Epithelial cell of proximal tubule (primary cell): Measurements from ENCODE around the gene CELF4. TPM values are rescaled to one million over a fixed set of nuclear protein-coding genes. Genes with fewer than 3 reads are reported as not detected.
A peak's percentile ranks its signal among the peaks of the same experiment; 100 is the strongest.

ENCODE experiments used
- DNase-seq: peaks from one replicate; pipeline ENCODE4 v3.0.0-alpha.2; 2011; ENCODE audit warnings: low read depth
- H3K4me3 ChIP-seq: 2 replicates; pipeline ENCODE4 v1.5.1; 2011; ENCODE audit warnings: low read depth, mild to moderate bottlenecking, low read length
- total RNA-seq: library from RNA; depleted of rRNA; stranded (reverse); fragments of >200 nt; gene quantifications from 2 replicates; pipeline ENCODE4 v1.2.3, GENCODE V29; 2015
- TF ChIP-seq, protein P1 (sequence below): conservative IDR thresholded peaks from 2 replicates; pipeline ENCODE4 v1.5.1; 2012; ENCODE audit warnings: low read depth, mild to moderate bottlenecking, low read length

CELF4 gene
- total RNA-seq, 1 donor from 2014 or later: not detected

DNA sequence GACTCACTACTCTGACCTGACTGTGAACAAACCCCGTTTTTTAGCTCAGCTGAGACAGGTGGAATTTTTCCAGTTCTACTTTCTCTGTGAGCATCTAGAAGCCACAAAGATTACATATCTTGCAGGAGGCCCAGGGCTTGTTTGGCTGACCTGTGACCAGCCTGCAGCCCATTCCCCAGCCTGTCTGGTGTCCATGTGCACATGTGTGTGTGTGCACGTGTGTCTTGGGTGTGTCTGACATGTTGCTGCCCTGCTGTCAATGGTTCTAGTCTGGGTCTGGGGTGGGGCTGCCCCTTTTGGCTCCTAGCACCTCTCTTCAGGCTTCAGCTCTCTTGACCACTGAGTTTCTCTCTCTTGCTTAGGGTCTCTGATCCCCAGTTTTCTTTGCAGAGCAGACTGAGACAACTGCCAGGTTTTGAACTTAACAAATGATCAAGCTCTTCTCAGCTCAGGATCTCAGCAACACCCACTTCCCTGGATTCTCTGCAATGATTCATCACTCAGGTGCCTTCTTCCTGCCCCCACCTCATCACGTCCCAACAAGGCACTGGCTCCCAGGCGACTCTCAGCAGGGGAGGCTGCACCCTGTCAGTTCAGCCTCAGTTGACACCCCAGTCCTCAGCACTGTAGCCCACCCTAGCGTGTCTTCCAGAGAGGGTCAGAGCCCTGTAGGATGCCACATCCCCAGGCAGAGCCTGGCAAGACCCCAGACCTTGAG, 130.3 kb downstream of the CELF4 start:
- peak; percentile 29 for DNase-seq
- TF ChIP-seq, protein P1, sequence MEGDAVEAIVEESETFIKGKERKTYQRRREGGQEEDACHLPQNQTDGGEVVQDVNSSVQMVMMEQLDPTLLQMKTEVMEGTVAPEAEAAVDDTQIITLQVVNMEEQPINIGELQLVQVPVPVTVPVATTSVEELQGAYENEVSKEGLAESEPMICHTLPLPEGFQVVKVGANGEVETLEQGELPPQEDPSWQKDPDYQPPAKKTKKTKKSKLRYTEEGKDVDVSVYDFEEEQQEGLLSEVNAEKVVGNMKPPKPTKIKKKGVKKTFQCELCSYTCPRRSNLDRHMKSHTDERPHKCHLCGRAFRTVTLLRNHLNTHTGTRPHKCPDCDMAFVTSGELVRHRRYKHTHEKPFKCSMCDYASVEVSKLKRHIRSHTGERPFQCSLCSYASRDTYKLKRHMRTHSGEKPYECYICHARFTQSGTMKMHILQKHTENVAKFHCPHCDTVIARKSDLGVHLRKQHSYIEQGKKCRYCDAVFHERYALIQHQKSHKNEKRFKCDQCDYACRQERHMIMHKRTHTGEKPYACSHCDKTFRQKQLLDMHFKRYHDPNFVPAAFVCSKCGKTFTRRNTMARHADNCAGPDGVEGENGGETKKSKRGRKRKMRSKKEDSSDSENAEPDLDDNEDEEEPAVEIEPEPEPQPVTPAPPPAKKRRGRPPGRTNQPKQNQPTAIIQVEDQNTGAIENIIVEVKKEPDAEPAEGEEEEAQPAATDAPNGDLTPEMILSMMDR: no peak
- no peak overlapping the region for H3K4me3 ChIP-seq

DNA sequence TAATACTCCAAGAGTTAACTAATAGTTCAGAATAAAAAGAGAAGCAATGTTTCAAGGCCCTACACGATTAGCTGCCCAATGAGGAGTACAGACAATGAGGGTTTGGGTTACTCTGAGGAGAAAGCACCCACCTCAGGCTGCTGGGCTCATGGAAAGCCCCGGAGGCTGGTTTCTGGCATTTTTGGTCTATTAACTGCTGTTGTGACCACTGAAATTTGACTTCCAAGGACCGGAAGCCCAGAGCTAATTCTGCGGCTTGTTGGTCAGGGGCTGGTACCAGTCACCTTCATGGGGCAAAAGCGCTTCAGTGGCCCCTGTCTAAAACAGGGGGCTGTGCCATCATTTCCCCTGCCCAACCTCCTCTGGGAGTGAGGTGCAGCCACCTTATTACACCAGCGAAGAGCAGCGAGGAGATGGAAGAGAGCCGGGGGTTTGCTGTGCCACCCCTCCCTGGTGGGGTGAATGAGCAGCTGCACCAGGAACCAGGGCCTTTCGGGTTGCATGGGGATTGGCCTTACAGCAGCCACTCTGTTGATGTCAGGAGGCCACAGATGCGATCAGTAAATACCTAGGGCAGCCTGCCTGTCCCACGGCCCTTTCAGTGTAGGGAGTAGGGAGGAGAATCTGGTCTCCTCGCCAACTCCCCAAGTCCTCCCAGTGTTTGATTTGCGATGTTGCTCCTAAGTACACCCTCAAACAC, 131.3 kb downstream of the CELF4 start:
- TF ChIP-seq, protein P1: no peak
- H3K4me3 ChIP-seq: no peak overlapping the region
- DNase-seq: no peak

DNA sequence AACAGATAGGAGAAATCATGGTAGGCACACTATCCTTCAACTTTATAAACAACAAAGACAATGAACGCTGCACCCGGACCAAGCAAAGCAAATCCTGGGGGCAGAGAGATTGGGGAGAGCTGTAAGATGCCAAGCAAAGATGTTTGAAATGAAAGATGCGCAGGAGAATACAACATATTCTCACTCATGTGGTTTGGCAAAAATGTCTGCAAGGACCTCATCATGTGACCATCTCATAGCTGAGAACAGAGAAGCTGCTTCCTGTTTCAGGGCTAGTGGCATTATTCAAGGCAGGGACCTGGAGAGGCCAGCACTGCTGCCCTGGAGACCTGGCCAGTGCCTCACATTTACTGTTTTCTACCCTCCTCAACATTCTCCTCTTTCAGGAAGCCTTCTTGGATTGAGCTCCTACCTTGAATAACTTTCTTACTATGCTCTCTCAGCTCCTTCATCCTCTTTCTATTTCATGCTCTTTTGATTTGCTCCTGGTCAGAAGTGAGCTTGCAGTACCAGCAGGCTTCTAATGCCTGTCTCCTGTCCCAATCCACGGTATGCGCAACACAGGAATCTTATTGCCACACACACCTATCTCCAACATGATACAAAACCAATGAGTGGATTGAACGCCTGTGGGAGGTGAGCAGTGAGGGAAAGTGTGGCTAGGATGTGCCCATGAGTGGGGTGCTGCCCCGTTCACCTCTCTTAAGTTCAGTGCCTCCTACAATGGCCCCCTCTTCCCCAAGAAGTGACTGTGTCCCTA, 133.0 kb downstream of the CELF4 start:
- DNase-seq: no peak
- H3K4me3 ChIP-seq: no peak overlapping the region
- TF ChIP-seq, protein P1: no peak

DNA sequence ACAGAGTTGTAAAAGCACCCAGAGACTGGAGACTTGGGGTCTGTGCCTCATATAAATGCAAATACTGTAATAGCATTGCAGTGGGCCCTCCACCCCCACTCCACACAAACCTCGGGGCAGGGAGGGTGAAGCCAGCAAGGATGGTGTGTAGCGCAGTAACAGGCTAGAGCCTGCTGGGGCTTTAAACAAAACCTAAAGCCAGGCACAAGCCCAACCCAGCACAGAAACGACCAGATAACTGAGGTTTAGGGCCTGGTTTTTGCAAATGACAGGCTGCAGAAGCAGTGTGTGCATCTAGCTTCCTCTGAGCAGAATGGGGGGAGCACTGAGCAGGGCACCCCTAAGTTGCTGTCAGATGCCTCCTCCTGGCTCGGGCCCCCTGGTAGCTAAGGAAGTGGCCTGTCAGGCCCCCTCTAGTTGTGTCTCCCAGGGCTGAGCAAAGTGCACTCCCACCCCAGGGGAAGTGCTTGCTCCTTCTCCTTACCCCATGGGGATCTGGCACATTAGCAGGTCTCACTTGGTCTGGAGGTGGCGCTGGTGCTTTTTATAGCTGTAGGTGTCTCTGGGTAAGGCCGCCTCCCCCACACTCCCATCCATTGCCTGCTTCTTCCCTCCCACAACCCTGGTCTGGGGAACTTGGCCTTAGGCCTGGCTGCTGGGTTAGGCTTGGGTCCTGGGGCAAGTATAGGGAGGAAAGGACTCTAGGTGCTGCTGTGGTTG, 135.1 kb downstream of the CELF4 start:
- H3K4me3 ChIP-seq: no peak overlapping the region
- TF ChIP-seq, protein P1: no peak
- no peak for DNase-seq

DNA sequence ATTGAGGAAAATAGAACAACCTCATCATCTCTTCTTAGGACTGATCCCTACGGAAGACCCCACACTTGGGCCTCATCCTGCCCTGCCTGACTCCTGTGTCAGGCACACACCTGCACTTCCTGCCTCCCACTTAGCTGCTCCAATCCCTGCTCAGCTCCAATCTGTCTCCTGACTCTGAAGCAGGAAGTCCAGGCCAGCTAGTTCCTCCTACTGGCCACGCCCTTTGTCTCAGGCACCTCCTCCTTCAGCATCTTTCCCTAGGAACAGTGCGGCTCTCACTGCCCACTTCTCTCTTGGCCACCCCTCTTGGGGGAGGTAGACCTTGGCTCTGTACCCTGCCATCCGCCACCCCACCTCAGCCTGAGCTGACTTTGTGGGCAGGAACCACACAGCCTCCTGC, 135.8 kb downstream of the CELF4 start:
- TF ChIP-seq, protein P1: no peak
- H3K4me3 ChIP-seq: no peak overlapping the region

DNA sequence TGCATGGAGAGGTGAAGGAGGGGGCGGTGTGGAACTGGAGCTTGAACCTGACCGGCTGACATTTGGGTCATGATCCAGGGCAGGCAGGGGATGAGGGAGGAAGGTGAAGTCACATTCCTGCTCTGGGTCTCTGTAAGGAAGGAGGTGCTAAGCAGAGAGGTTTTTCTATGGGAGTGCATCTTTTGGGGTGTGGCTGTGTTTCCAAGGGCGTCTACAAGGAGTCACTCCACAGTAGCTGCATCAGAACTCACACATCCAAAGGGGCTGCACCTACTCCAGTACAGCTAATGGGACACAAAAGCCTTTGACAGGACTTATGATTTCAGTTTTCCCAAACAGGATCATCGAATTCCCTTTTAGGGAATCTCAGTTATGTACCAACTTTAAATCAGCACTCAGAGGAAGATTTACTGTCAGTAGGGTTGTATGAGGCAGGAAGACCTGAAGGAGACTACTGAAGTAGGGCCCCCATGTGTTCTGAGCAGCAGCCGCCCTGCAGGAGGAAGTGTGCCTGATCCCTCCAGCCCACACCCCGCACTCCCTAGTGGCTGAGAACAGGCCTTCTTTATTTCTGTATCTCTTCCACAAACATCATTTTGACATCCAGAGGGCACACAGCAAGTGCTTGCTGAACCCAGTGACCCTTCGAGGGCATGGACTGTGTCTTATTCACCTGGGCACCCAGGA, 137.2 kb downstream of the CELF4 start:
- TF ChIP-seq, protein P1: no peak
- no peak for DNase-seq
- no peak overlapping the region for H3K4me3 ChIP-seq

More for the DNA sequence above, 135.8 kb downstream of the CELF4 start:
- no peak for DNase-seq
